SHP77 (cell line): ENCODE data around the gene IL17RC.
"Not testable (repeated sequence)": the region's sequence is repeated elsewhere in the genome, so short reads cannot be mapped to it uniquely, and the experiment has no call there.

ENCODE experiments used
- DNase-seq, 2 experiments: peaks; one replicate each; lab custom pipeline; 2025; lab: John Stamatoyannopoulos, UW

Gene IL17RC

DNA sequence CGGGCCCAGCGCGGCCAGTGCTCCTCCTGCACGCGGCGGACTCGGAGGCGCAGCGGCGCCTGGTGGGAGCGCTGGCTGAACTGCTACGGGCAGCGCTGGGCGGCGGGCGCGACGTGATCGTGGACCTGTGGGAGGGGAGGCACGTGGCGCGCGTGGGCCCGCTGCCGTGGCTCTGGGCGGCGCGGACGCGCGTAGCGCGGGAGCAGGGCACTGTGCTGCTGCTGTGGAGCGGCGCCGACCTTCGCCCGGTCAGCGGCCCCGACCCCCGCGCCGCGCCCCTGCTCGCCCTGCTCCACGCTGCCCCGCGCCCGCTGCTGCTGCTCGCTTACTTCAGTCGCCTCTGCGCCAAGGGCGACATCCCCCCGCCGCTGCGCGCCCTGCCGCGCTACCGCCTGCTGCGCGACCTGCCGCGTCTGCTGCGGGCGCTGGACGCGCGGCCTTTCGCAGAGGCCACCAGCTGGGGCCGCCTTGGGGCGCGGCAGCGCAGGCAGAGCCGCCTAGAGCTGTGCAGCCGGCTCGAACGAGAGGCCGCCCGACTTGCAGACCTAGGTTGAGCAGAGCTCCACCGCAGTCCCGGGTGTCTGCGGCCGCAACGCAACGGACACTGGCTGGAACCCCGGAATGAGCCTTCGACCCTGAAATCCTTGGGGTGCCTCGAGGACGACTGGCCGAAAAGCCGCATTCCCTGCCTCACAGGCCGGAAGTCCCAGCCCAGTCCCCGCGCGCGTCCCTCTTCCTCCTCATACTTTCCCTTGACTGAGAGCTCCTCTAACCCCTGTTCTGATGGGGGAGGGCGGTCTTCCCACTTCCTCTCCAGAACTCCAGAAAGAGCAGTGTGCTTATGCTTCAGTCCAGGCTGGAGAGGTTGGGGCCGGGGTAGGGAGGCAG is 1.4 kb upstream of the IL17RC start:
- no peak for DNase-seq

DNA sequence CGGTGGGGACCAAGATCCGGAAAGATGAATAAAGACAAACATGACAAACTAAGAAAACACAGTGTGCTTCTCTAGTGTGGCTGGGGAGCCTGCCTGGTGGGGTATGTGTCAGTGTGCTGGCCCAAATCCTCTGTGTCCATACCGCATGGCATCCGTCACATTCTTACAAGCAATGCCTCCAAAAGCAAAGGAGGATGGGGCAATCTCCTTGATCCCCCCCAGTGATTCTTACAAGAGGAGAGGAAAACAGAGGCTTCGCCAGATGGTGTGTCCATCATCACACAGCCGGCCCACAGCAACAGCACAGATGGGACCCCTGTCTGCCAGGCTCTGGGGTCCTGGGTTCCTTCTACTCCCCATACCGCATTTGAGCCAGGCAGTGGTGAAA is 558 bp upstream of the IL17RC start:
- no peak for DNase-seq

GRCh38 chr3:9917820-9918219 is 922 bp downstream of the IL17RC start:
- no peak for DNase-seq

DNA sequence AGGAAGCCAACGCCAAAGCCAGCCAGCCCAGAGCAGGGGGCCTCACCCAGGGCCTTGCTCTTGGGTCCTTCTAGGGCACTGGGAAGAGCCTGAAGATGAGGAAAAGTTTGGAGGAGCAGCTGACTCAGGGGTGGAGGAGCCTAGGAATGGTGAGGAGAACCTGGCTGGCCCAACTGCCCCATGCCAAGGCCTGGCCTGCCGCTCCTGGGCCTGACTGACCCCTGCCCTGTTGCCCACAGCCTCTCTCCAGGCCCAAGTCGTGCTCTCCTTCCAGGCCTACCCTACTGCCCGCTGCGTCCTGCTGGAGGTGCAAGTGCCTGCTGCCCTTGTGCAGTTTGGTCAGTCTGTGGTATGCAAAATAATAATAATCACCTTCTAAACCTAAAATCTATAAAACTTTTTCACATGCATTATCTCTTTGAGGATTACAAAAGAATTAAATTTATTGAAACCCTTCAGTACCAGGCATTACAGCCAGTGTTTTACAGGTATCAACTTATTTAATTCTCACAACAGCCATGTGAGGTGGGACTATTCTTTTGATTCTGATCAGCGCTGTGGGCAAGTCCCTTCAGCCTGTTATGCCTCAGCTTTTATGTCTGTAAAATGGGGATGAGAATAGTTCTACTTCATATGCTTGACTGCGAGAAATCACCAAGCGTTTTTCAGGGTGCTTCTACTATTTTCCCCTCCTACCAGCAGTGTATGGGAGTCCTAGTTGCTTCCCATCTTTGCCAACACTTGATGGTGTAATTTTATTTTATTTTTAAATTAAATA is 1.6 kb downstream of the IL17RC start:
- DNase-seq = no peak

DNA sequence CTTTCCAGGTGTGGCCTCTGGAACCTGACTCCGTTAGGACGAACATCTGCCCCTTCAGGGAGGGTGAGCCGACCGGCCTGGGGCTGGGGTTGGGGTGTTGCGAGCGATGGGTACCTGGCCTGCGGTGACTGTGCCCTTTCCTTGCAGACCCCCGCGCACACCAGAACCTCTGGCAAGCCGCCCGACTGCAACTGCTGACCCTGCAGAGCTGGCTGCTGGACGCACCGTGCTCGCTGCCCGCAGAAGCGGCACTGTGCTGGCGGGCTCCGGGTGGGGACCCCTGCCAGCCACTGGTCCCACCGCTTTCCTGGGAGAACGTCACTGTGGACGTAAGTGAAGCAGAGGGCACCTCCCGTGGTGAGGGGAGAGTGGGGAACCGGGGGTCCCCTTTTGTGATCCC is 11.3 kb downstream of the IL17RC start:
- DNase-seq = no peak

GRCh38 chr3:9930804-9931418 is 14.0 kb downstream of the IL17RC start:
- DNase-seq = no peak

GRCh38 chr3:9932535-9932842 is 15.6 kb downstream of the IL17RC start:
- DNase-seq = no peak

DNA sequence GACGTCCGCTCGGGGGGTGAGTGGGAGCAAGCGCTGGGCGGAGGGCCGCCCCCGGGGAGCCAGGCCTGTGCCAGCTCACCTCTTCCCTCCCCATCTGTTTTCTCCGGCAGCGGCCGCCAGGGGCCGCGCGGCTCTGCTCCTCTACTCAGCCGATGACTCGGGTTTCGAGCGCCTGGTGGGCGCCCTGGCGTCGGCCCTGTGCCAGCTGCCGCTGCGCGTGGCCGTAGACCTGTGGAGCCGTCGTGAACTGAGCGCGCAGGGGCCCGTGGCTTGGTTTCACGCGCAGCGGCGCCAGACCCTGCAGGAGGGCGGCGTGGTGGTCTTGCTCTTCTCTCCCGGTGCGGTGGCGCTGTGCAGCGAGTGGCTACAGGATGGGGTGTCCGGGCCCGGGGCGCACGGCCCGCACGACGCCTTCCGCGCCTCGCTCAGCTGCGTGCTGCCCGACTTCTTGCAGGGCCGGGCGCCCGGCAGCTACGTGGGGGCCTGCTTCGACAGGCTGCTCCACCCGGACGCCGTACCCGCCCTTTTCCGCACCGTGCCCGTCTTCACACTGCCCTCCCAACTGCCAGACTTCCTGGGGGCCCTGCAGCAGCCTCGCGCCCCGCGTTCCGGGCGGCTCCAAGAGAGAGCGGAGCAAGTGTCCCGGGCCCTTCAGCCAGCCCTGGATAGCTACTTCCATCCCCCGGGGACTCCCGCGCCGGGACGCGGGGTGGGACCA is 16.1 kb downstream of the IL17RC start:
- peak; percentile 58 to 84 for DNase-seq

- DNase-seq = peak; percentile 87 to 93
Measured at GRCh38 chr3:9933561-9934234, 16.8 kb downstream of the IL17RC start, which contains the start of gene CRELD1. CRELD1 (plus strand) TSS chr3:9933834; CDS start chr3:9934439, 605 bp downstream.

- no peak for DNase-seq
Measured at GRCh38 chr3:9934235-9934621, 17.3 kb downstream of the IL17RC start.

DNA sequence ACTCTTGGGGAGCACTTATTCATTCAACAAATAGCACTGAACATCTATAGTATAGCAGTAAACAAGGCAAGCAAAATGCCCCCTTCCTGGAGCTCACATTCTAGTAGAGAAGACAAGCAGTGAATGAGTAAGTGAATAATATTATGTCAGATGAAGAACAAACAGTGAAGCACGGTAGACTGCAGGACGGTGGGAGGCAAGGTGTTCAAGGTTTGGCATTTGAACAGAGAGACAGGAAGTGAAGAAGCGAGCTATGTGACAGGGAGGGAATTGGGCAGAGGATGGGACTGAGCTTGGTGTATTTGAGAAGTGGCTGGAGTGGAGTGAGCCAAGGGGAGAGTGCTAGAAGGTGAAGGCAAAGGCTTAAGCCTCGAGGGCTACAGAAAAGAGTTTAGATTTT is 18.1 kb downstream of the IL17RC start:
- no peak for DNase-seq

- no peak for DNase-seq
Measured at GRCh38 chr3:9935966-9936510, 19.1 kb downstream of the IL17RC start.

DNA sequence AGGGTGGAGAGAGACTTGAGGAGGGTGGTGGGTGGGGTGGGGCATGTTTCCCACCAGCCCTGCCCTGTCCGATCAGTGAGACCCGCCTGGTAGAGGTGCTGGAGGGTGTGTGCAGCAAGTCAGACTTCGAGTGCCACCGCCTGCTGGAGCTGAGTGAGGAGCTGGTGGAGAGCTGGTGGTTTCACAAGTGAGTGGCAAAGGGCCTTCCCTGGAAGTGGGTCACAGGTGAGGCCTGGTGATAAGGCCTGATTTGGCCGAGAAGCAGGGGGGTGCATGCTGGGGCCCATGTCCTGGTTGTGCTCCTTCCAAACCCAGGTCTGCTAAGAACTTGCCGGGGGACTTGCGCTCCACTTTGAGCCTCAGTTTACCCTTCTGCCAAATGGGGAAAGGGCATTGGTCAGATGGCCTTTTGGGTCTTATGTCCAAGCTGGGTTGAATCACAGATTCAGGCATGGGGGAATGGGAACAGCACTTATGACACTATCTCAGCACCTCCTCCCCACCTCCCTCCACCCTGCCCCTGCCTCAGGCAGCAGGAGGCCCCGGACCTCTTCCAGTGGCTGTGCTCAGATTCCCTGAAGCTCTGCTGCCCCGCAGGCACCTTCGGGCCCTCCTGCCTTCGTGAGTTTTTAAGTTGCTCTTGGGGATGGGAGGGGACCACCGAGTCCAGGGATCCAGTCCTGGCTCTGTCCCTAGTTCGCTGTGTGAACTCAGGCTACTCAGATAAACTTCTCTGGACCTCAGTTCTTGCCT is 20.8 kb downstream of the IL17RC start:
- no peak for DNase-seq

DNA sequence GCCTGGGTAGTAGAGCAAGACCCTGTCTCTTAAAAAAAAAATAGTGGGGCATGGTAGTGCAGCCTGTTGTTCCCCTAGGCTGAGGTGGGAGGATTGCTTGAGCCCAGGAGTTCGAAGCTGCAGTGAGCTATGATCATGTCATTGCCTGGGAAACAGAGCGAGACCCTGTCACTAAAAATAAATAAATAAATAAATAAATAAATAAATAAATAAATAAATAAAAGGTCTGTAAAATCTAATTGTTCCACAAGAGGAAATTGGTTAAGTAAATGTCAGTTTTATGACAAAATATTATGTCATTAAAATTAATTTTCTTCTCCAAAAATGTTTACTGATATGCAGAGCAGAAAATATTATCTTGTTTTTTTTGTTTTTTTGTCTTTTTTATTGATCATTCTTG is 22.1 kb downstream of the IL17RC start:
- DNase-seq = no peak

- DNase-seq = not testable (repeated sequence)
Measured at GRCh38 chr3:9939906-9940305, 23.0 kb downstream of the IL17RC start.

DNA sequence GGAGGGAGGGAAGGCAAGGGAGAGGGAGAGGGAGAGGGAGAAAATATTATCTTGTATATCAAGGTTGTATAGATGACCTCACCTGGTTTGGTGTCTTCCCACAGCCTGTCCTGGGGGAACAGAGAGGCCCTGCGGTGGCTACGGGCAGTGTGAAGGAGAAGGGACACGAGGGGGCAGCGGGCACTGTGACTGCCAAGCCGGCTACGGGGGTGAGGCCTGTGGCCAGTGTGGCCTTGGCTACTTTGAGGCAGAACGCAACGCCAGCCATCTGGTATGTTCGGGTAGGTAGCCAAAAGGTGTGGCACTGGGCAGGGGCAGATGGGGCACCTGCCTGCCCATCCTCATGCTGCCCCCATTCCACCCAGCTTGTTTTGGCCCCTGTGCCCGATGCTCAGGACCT is 23.8 kb downstream of the IL17RC start:
- no peak for DNase-seq

DNA sequence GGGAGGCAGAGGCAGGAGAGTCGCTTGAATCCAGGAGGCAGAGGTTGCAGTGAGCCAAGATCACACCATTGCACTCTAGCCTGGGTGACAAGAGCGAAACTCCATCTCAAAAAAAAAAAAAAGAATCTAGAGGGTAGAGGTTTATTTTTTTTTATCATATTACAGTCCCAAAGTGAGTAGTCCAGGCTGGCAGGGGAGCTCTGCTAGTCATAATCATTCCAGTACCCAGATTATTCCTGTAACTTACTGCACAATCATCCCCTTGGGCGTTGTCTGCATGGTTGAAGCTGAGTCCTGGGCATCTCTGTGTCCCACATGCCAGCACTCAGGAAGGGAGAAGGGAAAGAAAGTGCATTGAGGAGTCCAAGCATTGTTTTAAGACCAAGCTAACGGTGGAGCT is 25.3 kb downstream of the IL17RC start:
- no peak for DNase-seq

- DNase-seq = no peak
Measured at GRCh38 chr3:9942934-9943690, 26.2 kb downstream of the IL17RC start.

DNA sequence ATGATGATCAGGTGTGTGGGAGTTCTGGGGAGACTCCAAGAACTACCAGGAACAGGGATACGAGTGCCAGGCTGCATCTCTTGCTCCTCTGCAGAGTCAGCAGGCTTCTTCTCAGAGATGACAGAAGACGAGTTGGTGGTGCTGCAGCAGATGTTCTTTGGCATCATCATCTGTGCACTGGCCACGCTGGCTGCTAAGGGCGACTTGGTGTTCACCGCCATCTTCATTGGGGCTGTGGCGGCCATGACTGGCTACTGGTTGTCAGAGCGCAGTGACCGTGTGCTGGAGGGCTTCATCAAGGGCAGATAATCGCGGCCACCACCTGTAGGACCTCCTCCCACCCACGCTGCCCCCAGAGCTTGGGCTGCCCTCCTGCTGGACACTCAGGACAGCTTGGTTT is 27.4 kb downstream of the IL17RC start:
- DNase-seq = no peak

DNA sequence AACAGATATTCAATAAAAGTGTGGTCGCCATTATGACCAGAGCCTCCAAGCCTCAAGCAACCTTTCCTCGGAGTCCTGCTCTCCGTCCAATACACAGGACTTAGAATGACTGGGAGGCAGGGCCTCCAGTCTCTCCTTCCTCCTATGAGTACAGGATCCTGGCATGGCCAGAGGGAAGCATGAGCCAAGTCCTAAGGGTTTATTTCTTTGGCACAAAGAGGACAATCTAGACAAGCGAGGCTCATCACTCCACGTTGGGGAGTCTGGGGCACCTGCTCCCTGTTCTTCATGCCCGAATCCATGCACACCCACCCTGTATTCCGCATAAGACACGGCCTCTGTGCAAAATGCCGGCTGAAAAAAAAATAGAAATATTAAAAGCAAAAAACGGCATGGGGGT is 28.5 kb downstream of the IL17RC start:
- DNase-seq = no peak
